HG03175 (cell line): Measurements from ENCODE around the gene ELP5.

Source experiments
- ATAC-seq: cut with Tn5 transposase; IDR thresholded peaks from one replicate; pipeline ENCODE4 v1.9.1; 2021; ENCODE audit warnings: mild to moderate bottlenecking, moderate library complexity; ENCODE audit not compliant: unreplicated experiment

ELP5 gene

GRCh38 chr17:7282752-7283321 is 30.8 kb downstream of the ELP5 start:
- no peak for ATAC-seq

- ATAC-seq: no peak
Measured at GRCh38 chr17:7283471-7284216, 31.6 kb downstream of the ELP5 start.

- no peak for ATAC-seq
Measured at GRCh38 chr17:7284911-7285310, 32.9 kb downstream of the ELP5 start.

DNA sequence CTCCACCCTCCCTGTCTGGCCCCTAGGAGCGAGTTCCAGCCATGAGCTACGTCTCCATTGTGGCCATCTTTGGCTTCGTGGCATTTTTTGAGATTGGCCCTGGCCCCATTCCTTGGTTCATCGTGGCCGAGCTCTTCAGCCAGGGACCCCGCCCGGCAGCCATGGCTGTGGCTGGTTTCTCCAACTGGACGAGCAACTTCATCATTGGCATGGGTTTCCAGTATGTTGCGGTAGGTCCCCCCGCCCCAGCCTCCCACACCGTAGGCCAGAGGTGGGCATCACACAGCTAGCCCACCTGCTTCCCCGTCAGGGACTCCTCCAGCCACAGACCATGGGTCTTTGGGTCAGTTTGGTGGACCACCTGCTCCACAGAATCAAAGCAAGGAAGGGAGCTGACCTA is 33.7 kb downstream of the ELP5 start:
- ATAC-seq: no peak

- ATAC-seq: no peak
Measured at GRCh38 chr17:7289256-7290032, 37.4 kb downstream of the ELP5 start.

DNA sequence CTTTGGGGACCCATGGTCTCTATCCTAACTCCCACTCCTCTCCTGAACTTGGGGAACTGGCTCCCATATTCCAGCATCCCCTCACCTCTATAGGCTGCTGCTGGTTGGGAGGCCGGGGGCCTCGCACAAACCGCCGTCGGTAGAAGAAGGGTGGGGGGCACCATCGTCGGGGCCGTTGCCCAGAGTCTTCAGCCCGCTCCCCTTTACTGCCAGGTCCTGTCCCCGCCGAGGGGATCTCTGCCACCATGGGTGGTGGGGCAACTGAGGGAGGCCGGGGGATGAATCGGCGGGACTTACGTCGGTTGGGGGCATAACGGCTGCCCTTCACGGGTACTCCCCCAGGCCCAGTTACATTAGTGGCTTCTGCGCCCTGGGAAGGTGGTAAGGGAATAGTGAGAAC is 38.2 kb downstream of the ELP5 start:
- ATAC-seq: no peak

- no peak for ATAC-seq
Measured at GRCh38 chr17:7290685-7291084, 38.7 kb downstream of the ELP5 start.

DNA sequence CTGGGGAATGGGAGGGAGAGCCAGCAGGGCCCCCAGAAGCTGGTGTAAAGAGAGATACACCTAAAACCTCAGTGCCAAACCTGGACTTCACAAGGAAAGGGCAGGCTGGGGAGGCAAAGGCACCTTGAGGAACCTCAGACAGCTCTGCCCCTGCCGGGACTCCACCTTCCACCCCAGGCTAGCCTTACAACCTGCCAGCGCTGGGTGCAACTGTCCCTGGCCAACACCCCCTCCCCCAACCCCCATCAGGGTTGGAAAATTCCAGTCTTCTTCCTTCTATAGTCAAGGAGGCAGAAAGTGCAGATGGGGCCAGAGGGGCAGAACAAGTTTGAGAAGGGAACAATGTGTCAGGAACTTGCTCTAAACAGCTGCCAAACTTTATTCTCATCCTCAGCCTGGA is 40.2 kb downstream of the ELP5 start:
- ATAC-seq: no peak

GRCh38 chr17:7292729-7293128 is 40.7 kb downstream of the ELP5 start:
- no peak for ATAC-seq

DNA sequence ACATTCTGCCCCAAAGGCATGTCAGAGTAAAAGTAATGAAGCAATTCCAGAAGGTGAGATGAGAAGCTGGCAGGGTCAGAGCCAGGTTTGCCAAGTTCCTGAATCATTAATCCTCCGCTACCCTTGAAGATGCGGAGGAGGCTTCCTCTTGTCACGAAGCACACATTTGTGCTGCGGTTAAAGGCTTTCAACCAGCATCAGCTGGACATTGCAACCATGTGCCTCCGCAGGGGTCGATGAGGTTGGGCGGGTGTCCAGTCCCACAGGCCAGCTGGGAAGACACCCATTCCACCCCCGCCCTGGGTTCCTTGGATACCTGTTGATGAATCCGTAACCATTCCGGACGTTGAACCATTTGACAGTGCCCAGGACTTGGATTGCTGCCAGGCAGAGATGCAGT is 41.1 kb downstream of the ELP5 start:
- no peak for ATAC-seq

GRCh38 chr17:7293816-7294613 is 42.0 kb downstream of the ELP5 start:
- ATAC-seq: no peak

- no peak for ATAC-seq
Measured at GRCh38 chr17:7294614-7295153, 42.7 kb downstream of the ELP5 start, which contains the start of gene YBX2. Gene YBX2 (minus strand): TSS chr17:7294639. CDS start chr17:7294500, 139 bp downstream.

DNA sequence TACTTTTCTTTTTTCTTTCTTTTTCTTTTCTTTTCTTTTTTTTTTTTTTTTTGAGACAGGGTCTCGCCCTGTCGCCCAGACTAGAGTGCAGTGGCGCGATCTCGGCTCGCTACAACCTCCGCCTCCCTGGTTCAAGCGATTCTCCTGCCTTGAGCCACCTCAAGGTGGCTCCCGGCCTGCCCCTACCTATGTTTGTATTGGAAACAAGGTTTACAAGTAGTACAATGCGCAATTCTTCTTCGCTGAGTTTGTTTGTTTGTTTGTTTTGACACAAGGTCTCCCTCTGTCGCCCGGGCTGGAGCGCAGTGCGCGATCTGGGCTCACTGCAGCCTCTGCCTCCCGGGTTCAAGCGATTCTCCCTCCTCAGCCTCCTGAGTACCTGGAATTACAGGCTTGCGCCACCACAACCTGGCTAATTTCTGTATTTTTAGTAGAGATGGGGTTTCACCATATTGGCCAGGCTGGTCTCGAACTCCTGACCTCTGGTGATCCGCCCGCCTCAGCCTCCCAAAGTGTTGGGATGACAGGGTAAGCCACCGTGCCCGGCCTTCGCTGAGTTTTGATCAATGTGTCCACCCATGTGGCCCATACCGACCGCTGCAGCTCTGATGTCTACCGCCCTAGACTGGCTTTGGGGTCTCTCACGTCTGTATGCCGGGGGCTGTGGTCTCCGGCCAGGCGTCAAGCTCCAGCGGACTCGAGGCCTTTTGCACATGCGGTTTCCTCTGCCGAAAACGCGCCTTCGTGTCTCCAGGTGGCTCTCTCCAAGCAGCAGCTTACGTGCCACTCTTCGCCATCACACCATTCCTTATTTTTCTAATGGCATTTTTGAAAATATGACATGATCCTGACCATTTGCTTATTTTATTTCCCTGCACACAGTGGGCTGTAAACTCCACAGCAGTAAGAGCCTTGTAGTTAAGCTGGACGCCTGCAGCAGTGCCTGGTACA is 43.5 kb downstream of the ELP5 start:
- ATAC-seq: no peak

DNA sequence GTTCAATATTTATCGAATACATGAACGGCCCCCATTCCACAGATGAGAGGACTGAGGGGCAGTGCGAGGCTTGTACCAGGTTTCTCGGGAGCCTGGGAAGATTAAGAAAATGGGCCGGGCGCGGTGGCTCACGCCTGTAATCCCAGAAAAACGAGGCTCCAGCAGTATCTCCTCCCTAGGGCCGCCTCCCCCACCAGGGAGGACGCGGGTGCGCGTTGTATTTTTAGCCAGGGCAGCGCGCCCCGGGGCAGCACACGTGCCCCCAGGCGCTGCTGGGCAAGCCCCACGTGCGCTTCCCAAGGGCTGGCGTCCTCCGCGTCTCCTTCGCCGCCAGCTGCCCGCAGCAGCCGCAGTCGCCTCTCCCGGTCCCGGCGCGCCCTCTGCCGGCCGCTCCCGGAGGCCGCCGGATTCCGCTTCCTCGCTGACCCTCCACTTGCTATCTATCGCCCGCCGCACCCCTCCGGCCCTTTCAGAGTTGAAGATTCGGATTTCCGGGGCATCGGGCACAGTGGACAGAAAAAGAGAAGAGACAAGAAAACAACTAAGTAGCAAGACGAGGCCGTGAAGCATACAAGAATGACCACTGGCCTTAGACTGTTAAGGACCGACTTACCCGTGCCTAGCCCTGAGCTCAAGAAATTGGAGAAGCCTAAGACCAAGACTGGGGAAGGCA is 44.3 kb downstream of the ELP5 start:
- ATAC-seq: no peak

GRCh38 chr17:7304179-7304578 is 52.2 kb downstream of the ELP5 start:
- ATAC-seq: no peak

DNA sequence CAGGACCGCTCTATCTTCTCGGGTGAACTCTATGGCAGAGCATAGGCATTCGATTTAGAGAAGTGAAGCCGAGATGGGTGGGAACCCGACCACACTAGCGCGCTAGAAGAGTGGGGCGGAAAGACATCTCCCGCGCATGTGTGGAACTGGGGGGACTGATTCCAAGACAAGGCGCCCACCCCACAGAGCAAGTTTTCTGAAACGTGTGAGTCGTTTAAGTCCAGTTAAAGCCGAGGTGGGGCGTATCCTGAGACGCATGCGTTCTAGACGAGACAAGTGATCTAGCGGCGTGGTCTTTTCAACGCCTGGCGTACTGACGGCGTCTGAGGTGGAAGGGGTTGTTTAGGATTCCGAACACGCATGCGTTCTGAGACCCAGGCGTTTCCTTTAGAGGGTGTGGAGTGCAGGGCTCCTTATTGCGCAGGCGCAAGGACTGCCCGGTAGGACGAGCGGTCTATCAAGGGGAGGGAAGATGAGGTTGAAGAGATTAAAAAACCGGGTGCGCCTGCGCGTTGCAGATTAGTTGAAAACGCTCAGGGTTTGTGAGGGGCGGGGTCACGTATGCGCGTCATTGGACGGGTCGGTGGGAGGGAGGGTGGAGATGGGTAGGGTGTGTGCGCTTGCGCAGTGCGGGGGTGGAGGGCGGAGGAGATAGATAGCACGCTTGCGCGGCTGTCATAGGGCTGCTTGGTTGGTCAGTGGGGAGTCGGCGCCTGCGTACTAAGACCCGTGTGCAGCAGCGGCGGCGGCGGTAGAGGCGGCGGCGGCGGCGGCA is 55.1 kb downstream of the ELP5 start, which contains the start of gene EIF5A:
EIF5A (plus strand) TSS at position 718 of the 775 bp plus-strand sequence. CDS start 2,008 bp downstream, outside the sequence.
- peak; percentile 78 for ATAC-seq

- ATAC-seq: no peak
Measured at GRCh38 chr17:7307686-7308624, 55.9 kb downstream of the ELP5 start.
